CD4-positive, alpha-beta T cell (primary cell): ENCODE results near the gene AUTS2. TPM values are rescaled to one million over a fixed set of nuclear protein-coding genes. Genes with fewer than 3 reads are reported as not detected.

Experiments used
- ATAC-seq: fragments of 200-7000 bp; cut with Tn5 transposase; one replicate; pipeline ENCODE4 v1.10.0; 2022; ENCODE audit warnings: mild to moderate bottlenecking; ENCODE audit not compliant: poor library complexity
- CTCF ChIA-PET: fragments of 350-600 bp; sonication (Branson Sonifier 250); formaldehyde crosslinking; loops from one replicate; lab custom pipeline; 2021; ENCODE audit warnings: antibody characterized with exemption, inconsistent platforms; lab: Charles Lee
- POLR2A ChIA-PET: fragments of 350-600 bp; sonication (Branson Sonifier 250); formaldehyde crosslinking; loops from one replicate; lab custom pipeline; 2021; ENCODE audit warnings: antibody characterized with exemption, inconsistent platforms; lab: Charles Lee
- DNase-seq, 14 experiments: peaks; one replicate each; pipeline ENCODE4 v3.0.0-alpha.2; 2013 to 2020; ENCODE audit warnings: mixed read lengths in 2 of 14
- H3K27ac ChIP-seq, 2 donors: one replicate each; pipeline versions ENCODE4 v1.5.1 to v1.7.0; 2013; ENCODE audit warnings: low read length in 2 of 2, low read depth in 1 of 2, mild to moderate bottlenecking in 1 of 2
- H3K27me3 ChIP-seq, 2 experiments: 1 replicate in 1 of 2; 2 replicates in 1 of 2; pipeline versions ENCODE4 v1.6.1 to v1.7.0; 2013; ENCODE audit warnings: low read length in 2 of 2, control low read depth in 1 of 2, mild to moderate bottlenecking in 1 of 2, moderate library complexity in 1 of 2; ENCODE audit not compliant: insufficient read depth in 2 of 2, control insufficient read depth in 1 of 2
- H3K36me3 ChIP-seq: one replicate; pipeline ENCODE4 v1.6.1; 2013; ENCODE audit warnings: low read length, control low read depth; ENCODE audit not compliant: insufficient read depth
- H3K4me1 ChIP-seq: one replicate; pipeline ENCODE4 v1.6.1; 2013; ENCODE audit warnings: low read length, control low read depth; ENCODE audit not compliant: insufficient read depth
- H3K4me3 ChIP-seq: one replicate; pipeline ENCODE4 v1.5.1; 2013; ENCODE audit warnings: mild to moderate bottlenecking, low read length, moderate library complexity
- H3K9me3 ChIP-seq, 2 experiments: 1 replicate in 1 of 2; 2 replicates in 1 of 2; pipeline versions ENCODE4 v1.6.1 to v1.7.0; 2013; ENCODE audit warnings: low read length in 2 of 2, mild to moderate bottlenecking in 2 of 2, control low read depth in 1 of 2, moderate library complexity in 1 of 2; ENCODE audit not compliant: control insufficient read depth in 1 of 2, insufficient read depth in 1 of 2
- H3K27ac Mint-ChIP-seq: one replicate; pipeline ENCODE4 v1.8.0; 2020; ENCODE audit warnings: mixed read lengths
- H3K27me3 Mint-ChIP-seq: one replicate; pipeline ENCODE4 v1.8.0; 2021; ENCODE audit warnings: mixed read lengths
- H3K36me3 Mint-ChIP-seq: one replicate; pipeline ENCODE4 v1.8.0; 2021; ENCODE audit warnings: low read depth, mixed read lengths
- H3K4me1 Mint-ChIP-seq: one replicate; pipeline ENCODE4 v1.8.0; 2021; ENCODE audit warnings: low read depth, mixed read lengths
- H3K4me3 Mint-ChIP-seq: one replicate; pipeline ENCODE4 v1.8.0; 2020; ENCODE audit warnings: mild to moderate bottlenecking, mixed read lengths
- H3K9me3 Mint-ChIP-seq: one replicate; pipeline ENCODE4 v1.8.0; 2020; ENCODE audit warnings: mixed read lengths
- intact Hi-C, 2 experiments: fragments of 100-400 bp; cut with DNase I in 1 of 2; cut with micrococcal nuclease in 1 of 2; formaldehyde crosslinking; loops; one replicate each; pipeline versions ENCODE4 v1.15.1 to v1.9.0; 2023 to 2025; cut with DNase I, micrococcal nuclease
- total RNA-seq, 174 experiments: library from RNA in 2 of 174; stranded (reverse) in 2 of 174; gene quantifications; one replicate each; pipeline ENCODE4 v1.2.3 and lab custom pipeline; 2021 to 2026
- TF ChIP-seq, protein P1 (sequence below): fragments of 200-600 bp; IDR thresholded peaks from one replicate; pipeline ENCODE4 v1.8.0; 2022; ENCODE audit warnings: antibody characterized with exemption, mild to moderate bottlenecking

AUTS2 gene
- total RNA-seq, 2 experiments from 2014 or later, result 43.6 to 47.6 TPM

DNA sequence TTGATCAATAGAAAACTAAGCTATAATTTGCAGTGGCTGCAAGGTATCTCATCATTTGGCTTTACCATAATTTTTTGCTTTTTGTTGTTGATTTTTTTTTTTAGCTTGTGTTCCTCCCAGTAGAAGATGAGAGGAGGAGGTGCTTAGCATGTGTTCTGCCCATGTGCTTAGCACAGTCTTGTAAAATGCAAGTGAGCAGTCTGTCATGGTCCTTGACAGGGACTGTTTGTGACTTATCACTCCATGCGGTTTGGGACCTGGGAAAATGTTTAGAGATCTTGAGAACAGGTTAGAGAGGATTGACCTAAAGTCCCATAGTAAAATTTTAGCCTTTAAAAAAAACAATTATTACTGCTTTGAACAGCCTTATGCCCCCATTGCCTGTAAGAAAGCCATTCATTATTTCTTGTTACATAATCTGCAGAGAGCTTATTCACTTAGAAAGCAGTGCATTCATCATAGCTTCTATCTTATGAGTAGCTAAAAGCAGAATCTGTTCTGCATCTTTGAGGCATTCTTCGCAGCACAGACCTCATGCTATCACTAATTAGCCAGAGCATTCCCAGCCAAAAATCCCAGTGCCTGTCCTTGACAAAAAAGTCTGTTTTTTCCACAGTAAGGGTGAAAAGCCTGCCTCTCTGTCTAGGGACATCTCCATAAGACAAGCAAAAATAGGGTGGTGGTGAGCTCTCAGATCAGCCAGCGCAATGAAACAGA is 784.9 kb downstream of the AUTS2 start:
- Histone ChIP-seq H3K27ac (no peak overlapping the region), H3K36me3 (no peaks in the 10 kb centered on the region), H3K27me3 (no peaks in the 10 kb centered on the region), H3K9me3 (peaks cover 0 to 3% of the 10 kb centered on the region in 2 experiments), H3K4me1 (no peaks in the 10 kb centered on the region), H3K4me3 (no peak overlapping the region)
- ATAC-seq (no peak), DNase-seq (no peak)
- Mint-ChIP-seq H3K27ac (no peak overlapping the region), H3K4me3 (no peak overlapping the region), H3K9me3 (no peaks in the 10 kb centered on the region), H3K36me3 (no peaks in the 10 kb centered on the region), H3K4me1 (no peaks in the 10 kb centered on the region), H3K27me3 (no peaks in the 10 kb centered on the region)
- CTCF ChIA-PET, result interaction anchor here (1.5 kb wide), 1 partner anchor 20 kb away, joined by 3 read pairs; no protein-coding TSS in a partner anchor
- intact Hi-C loops, result no loop called here
- TF ChIP-seq, protein P1, sequence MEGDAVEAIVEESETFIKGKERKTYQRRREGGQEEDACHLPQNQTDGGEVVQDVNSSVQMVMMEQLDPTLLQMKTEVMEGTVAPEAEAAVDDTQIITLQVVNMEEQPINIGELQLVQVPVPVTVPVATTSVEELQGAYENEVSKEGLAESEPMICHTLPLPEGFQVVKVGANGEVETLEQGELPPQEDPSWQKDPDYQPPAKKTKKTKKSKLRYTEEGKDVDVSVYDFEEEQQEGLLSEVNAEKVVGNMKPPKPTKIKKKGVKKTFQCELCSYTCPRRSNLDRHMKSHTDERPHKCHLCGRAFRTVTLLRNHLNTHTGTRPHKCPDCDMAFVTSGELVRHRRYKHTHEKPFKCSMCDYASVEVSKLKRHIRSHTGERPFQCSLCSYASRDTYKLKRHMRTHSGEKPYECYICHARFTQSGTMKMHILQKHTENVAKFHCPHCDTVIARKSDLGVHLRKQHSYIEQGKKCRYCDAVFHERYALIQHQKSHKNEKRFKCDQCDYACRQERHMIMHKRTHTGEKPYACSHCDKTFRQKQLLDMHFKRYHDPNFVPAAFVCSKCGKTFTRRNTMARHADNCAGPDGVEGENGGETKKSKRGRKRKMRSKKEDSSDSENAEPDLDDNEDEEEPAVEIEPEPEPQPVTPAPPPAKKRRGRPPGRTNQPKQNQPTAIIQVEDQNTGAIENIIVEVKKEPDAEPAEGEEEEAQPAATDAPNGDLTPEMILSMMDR, result no peak
- POLR2A ChIA-PET, result no interaction called here

DNA sequence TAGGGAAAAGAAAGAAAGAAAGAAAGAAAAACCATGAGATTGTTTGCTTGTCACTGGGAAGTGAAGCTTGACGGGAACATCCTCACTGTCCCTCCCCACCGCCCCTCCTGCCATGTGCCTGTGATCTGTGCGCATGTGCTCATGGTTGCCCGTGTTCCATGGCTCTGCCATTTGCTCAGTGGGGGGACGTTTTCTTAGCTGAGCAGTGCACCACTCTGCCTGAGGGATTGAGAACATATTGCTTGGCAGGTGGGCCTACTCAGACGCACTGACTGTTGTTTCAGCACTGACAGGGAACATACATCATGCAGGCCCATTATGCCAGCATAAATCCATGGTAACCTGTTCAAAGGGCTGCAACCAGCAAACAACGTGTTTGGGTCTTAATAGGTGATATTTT is 785.7 kb downstream of the AUTS2 start:
- Mint-ChIP-seq H3K36me3 (no peaks in the 10 kb centered on the region), H3K9me3 (no peaks in the 10 kb centered on the region), H3K4me1 (no peaks in the 10 kb centered on the region), H3K27ac (no peak overlapping the region), H3K4me3 (no peak overlapping the region), H3K27me3 (no peaks in the 10 kb centered on the region)
- Histone ChIP-seq H3K9me3 (peaks cover 0 to 3% of the 10 kb centered on the region in 2 experiments), H3K36me3 (no peaks in the 10 kb centered on the region), H3K27ac (no peak overlapping the region), H3K4me3 (no peak overlapping the region), H3K27me3 (no peaks in the 10 kb centered on the region), H3K4me1 (no peaks in the 10 kb centered on the region)
- TF ChIP-seq, protein P1, result no peak
- CTCF ChIA-PET, result no interaction called here
- POLR2A ChIA-PET, result no interaction called here
- intact Hi-C loops, result no loop called here
- DNase-seq (no peak), ATAC-seq (no peak)

DNA sequence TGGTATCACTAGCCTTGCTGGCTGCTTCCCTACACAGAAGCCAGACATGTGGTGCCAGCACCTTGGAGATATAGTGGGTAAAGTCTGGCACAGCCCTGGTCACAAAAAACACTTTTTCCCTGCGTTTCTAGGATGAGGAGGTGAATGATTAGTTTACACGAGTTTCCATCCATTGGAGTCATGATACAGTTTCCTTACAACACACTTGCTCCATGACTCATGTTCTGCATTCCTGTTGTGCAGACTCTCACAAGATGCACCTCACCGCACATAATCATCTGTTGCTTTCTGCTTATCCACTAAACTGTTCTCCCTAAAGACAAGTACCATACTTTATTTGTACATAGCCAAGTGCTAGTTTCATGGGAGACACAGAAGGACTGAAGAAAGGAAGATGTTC is 786.6 kb downstream of the AUTS2 start:
- no peak overlapping the region for H3K27ac ChIP-seq
- peaks cover 0 to 3% of the 10 kb centered on the region in 2 experiments for H3K9me3 ChIP-seq
- ChIA-PET CTCF (no interaction called here), POLR2A (no interaction called here)
- no peak overlapping the region for H3K4me3 Mint-ChIP-seq
- H3K36me3 ChIP-seq, result no peaks in the 10 kb centered on the region
- H3K36me3 Mint-ChIP-seq, result no peaks in the 10 kb centered on the region
- no peaks in the 10 kb centered on the region for H3K9me3 Mint-ChIP-seq
- TF ChIP-seq, protein P1, result no peak
- intact Hi-C loops, result no loop called here
- no peaks in the 10 kb centered on the region for H3K4me1 Mint-ChIP-seq
- no peak overlapping the region for H3K27ac Mint-ChIP-seq
- no peak for ATAC-seq
- H3K27me3 Mint-ChIP-seq, result no peaks in the 10 kb centered on the region
- H3K4me3 ChIP-seq, result no peak overlapping the region
- no peaks in the 10 kb centered on the region for H3K27me3 ChIP-seq
- H3K4me1 ChIP-seq, result no peaks in the 10 kb centered on the region
- DNase-seq, result no peak
